UCSD-AML1 (cell line): Measurements from ENCODE around the gene ADAMTSL5.
"Not testable (repeated sequence)": the region's sequence is repeated elsewhere in the genome, so short reads cannot be mapped to it uniquely, and the experiment has no call there.

Source experiments
- DNase-seq: peaks from one replicate; lab custom pipeline; 2025; ENCODE audit not compliant: unreplicated experiment; lab: John Stamatoyannopoulos, UW

The ADAMTSL5 gene

GRCh38 chr19:1512671-1513498, at the start of gene ADAMTSL5:
ADAMTSL5 (minus strand) TSS chr19:1513019; CDS start chr19:1510943, 2,076 bp downstream.
- DNase-seq, result peak; percentile 68

- no peak for DNase-seq
Observed at GRCh38 chr19:1561236-1561842, 48.5 kb upstream of the ADAMTSL5 start.

GRCh38 chr19:1560286-1560882, 47.6 kb upstream of the ADAMTSL5 start:
- no peak for DNase-seq

- no peak for DNase-seq
Observed at GRCh38 chr19:1558552-1558951, 45.7 kb upstream of the ADAMTSL5 start.

- DNase-seq, result no peak
Observed at GRCh38 chr19:1556390-1557070, 43.7 kb upstream of the ADAMTSL5 start.

GRCh38 chr19:1555487-1556389, 42.9 kb upstream of the ADAMTSL5 start:
- no peak for DNase-seq

- DNase-seq, result no peak
Observed at GRCh38 chr19:1554968-1555367, 42.1 kb upstream of the ADAMTSL5 start.

- no peak for DNase-seq
Observed at GRCh38 chr19:1553415-1553814, 40.6 kb upstream of the ADAMTSL5 start.

GRCh38 chr19:1551068-1552040, 38.5 kb upstream of the ADAMTSL5 start:
- no peak for DNase-seq

GRCh38 chr19:1549332-1549945, 36.6 kb upstream of the ADAMTSL5 start:
- no peak for DNase-seq

- no peak for DNase-seq
Observed at GRCh38 chr19:1540365-1540925, 27.6 kb upstream of the ADAMTSL5 start.

- not testable (repeated sequence) for DNase-seq
Observed at GRCh38 chr19:1539749-1540148, 26.9 kb upstream of the ADAMTSL5 start.

GRCh38 chr19:1538978-1539377, 26.2 kb upstream of the ADAMTSL5 start:
- DNase-seq, result no peak

- DNase-seq, result not testable (repeated sequence)
Observed at GRCh38 chr19:1535699-1536098, 22.9 kb upstream of the ADAMTSL5 start.

- no peak for DNase-seq
Observed at GRCh38 chr19:1534972-1535371, 22.2 kb upstream of the ADAMTSL5 start.

GRCh38 chr19:1533510-1534150, 20.8 kb upstream of the ADAMTSL5 start:
- DNase-seq, result no peak

- DNase-seq, result no peak
Observed at GRCh38 chr19:1532003-1532402, 19.2 kb upstream of the ADAMTSL5 start.

GRCh38 chr19:1531587-1531986, 18.8 kb upstream of the ADAMTSL5 start:
- DNase-seq, result no peak
